ENCODE results near the gene HOXB5.

HOXB5 gene

DNA sequence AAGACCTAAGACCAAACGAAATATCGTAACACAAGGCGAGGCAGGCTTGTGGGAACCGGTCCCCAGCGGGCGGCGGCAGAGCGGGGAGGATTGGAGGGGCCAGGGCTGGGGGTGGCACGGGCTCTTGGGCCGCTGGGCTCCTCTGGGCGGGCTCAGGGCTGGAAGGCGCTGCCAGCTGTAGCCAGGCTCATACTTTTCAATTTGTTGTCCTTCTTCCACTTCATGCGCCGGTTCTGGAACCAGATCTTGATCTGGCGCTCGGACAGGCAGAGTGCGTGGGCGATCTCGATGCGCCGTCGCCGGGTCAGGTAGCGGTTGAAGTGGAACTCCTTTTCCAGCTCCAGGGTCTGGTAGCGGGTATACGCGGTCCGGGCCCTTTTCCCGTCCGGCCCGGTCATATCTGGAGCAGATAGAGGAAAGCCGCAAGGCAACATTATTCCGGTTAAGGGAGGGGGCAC, 1.5 kb downstream of the HOXB5 start:
- DNase-seq: no peak
- Histone ChIP-seq H3K27me3 (peaks cover 96% of the 10 kb centered on the region), H3K4me1 (no peaks in the 10 kb centered on the region), H3K36me3 (no peaks in the 10 kb centered on the region), H3K9me3 (no peaks in the 10 kb centered on the region), H3K4me3 (ENCODE audit: low read depth, low read length) (no peak overlapping the region)
- no peak for TF ChIP-seq CTCF (IDR thresholded peaks at IDR 0.05; ENCODE audit: low read depth, low read length)

DNA sequence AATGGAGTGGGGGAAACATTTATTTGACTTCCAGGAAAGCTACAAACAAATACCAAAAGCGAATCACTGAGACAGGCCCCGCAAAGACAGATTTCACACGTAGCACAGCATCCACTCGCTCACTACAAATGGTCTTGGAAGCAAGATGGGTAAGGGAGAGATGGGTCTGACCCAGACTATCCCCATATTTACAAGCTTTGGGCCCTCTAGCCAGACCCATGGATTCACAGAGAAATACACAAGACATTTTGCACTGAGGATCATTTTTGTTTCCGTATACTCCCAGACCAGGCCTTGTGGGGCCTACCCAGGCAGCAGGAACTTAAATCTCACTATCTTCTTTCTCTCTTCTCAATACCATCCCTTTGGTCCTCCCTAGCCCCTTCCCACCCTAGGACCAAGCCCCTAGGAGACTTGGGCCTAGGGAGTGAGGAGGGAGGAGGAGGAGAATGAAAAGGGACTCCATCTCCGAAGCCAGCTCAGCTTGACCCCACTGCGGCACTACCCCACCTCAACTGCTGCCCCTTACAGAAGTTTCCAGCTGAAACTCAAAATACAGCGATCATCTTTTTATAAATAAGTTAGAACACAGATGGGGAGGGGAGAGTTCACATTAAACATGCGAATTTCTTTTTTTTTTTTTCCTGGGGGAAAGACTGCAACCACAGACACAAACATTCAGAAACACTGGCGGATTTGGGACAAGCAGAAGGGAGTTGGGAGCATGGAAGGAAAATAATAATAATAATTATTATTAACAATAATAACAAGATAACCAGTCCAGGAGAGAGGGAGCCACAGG, 2.1 kb downstream of the HOXB5 start:
- no peak overlapping the region for H3K4me3 ChIP-seq (ENCODE audit: low read depth, low read length)
- H3K4me1 ChIP-seq: no peaks in the 10 kb centered on the region
- H3K36me3 ChIP-seq: no peaks in the 10 kb centered on the region
- no peaks in the 10 kb centered on the region for H3K9me3 ChIP-seq
- DNase-seq: no peak
- peaks cover 96% of the 10 kb centered on the region for H3K27me3 ChIP-seq
- TF ChIP-seq CTCF (IDR thresholded peaks at IDR 0.05; ENCODE audit: low read depth, low read length): no peak

DNA sequence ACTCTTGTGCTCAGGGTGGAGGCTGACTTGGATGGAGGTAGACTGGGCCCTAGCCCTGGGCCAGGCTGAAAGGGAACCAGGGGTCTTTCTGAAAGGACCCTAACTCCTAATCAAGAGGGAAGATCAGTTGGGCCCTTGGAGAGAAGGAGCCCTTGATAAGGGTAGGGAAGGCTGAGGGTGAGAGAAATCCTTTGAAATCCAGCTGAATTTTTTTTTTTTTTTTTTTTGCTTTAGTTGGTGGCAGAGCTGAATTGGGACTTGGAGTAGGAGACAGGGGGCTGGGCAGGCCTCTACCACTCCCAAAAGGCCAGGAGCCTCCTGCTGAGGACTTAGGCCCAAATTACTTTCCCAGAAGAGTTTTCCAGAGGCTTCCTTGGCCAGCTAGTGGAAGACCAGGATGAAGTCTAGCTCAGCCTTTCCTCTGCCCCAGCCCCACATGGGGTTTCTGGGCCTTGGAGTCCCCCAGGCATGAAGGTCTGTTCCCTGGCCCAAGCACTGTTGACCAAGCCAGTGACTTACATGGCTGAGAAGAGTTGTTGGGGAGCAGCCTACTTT, 2.9 kb downstream of the HOXB5 start:
- no peak for TF ChIP-seq CTCF (IDR thresholded peaks at IDR 0.05; ENCODE audit: low read depth, low read length)
- H3K4me3 ChIP-seq (ENCODE audit: low read depth, low read length): no peak overlapping the region
- H3K9me3 ChIP-seq: no peaks in the 10 kb centered on the region
- H3K4me1 ChIP-seq: no peaks in the 10 kb centered on the region
- peaks cover 96% of the 10 kb centered on the region for H3K27me3 ChIP-seq
- no peaks in the 10 kb centered on the region for H3K36me3 ChIP-seq
- no peak for DNase-seq

DNA sequence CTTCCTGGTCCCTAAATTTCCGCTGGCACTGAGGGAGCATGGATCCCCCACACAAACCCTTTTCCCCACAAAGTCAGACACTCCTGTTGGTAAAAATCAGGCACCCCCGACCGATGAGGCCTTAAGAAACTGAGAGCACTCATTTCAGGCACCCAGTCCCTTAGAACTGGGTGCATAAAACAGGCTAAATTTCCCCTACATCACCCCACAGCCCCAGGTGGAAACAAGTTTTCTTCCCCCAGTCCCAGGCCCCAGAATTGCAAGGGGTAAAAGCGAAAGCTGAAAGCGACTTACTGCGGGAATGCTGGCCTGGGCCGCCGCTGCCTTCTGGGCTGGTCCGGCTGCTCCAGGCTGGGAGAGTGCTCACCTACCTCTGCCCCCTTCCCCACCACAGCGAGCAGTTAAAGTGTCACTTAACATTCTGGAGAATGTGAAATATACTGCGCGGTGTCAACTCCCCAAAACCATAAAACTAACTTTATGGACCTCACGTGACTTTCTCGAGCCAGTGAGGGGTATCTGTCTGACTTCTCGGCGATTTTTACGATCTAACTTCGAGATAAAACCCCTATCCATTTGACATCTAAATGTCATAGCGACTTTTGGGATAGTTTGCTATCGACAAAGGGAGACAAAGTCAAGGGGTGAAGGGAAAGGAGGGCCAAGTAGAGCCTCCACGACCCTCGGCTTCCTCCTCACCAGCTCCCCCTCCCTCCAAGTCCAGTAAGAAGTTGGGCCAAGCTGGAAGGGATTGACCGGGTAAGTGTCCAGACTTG, 3.6 kb downstream of the HOXB5 start, which contains the start of gene HOXB3:
HOXB3 (minus strand) TSS at position 411 of the 776 bp plus-strand sequence. CDS start 37,767 bp downstream, outside the sequence.
- no peak for TF ChIP-seq CTCF (IDR thresholded peaks at IDR 0.05; ENCODE audit: low read depth, low read length)
- H3K4me3 ChIP-seq (ENCODE audit: low read depth, low read length): no peak within 1 kb of the TSS
- H3K9me3 ChIP-seq: no peaks in the 10 kb centered on the region
- H3K36me3 ChIP-seq: no peaks in the 10 kb centered on the region
- no peaks in the 10 kb centered on the region for H3K4me1 ChIP-seq
- H3K27me3 ChIP-seq: peaks cover 96% of the 10 kb centered on the region
- DNase-seq: no peak

DNA sequence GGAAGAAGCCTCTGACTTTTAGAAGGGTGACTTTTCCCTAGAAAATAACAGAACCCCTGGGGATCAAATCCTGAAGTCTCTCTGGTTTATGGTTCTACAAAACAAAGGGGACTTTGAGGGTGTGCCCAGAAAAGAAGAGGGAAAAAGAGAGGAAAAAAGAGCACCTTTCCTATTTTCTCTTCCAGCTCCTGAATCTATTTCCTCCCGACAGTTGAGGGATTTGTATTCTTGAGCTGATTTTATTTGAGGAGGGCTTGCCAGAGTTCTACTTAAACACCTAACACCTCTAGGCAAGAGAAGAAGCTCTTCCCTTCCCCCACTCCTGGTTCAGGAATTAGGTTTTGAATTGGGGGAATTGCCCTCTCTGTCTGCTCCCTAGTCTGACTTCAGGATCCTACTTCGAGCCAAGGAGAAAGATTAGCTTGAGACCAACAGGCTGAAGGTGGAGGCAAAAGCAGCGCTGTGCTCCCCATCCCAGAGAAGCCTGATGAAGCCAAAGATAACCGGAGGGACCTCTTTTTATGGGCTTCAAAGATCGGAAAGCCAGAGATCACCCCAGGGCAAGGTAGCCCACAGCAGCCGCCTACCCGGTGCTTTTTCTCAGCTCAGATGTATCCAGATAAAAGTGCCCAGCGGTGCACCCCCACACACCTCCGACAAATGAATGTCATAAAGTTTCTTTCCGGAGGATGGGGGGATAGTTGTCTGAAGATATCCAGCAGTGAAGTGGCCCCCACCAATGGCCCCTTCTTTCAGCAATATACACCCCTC, 4.3 kb downstream of the HOXB5 start:
- Histone ChIP-seq H3K9me3 (no peaks in the 10 kb centered on the region), H3K27me3 (peaks cover 94% of the 10 kb centered on the region), H3K4me1 (no peaks in the 10 kb centered on the region), H3K4me3 (ENCODE audit: low read depth, low read length) (no peak overlapping the region), H3K36me3 (no peaks in the 10 kb centered on the region)
- no peak for DNase-seq
- TF ChIP-seq CTCF (IDR thresholded peaks at IDR 0.05; ENCODE audit: low read depth, low read length): no peak

All from BE2C (cell line).